Hepatocyte (in vitro differentiated cells): Measurements from ENCODE around the gene SRMS. TPM values are rescaled to one million over a fixed set of nuclear protein-coding genes. Genes with fewer than 3 reads are reported as not detected.

Experiments
- DNase-seq: peaks from one replicate; pipeline ENCODE4 v3.0.0-alpha.2; 2016; ENCODE audit warnings: low spot score
- H2AFZ ChIP-seq: fragments of 200-600 bp; sonication (generic); 2 replicates; pipeline ENCODE4 v1.6.0; 2016; ENCODE audit warnings: antibody characterized with exemption, mild to moderate bottlenecking
- H3K27ac ChIP-seq: fragments of 200-600 bp; sonication (generic); 2 replicates; pipeline ENCODE4 v1.5.1; 2016; ENCODE audit warnings: mild to moderate bottlenecking
- H3K27me3 ChIP-seq: fragments of 200-600 bp; sonication (generic); 2 replicates; pipeline ENCODE4 v1.6.1; 2016
- H3K36me3 ChIP-seq: fragments of 200-600 bp; sonication (generic); replicated peaks from 2 replicates; pipeline ENCODE4 v1.5.1; 2016; ENCODE audit warnings: low read depth; ENCODE audit not compliant: insufficient read depth
- H3K4me1 ChIP-seq: fragments of 200-600 bp; sonication (generic); 2 replicates; pipeline ENCODE4 v1.5.1; 2016; ENCODE audit warnings: mild to moderate bottlenecking, moderate library complexity; ENCODE audit not compliant: insufficient read depth
- H3K4me2 ChIP-seq: fragments of 200-600 bp; sonication (generic); 2 replicates; pipeline ENCODE4 v1.6.0; 2016
- H3K4me3 ChIP-seq: fragments of 200-600 bp; sonication (generic); 2 replicates; pipeline ENCODE4 v1.5.1; 2016; ENCODE audit warnings: mild to moderate bottlenecking
- H3K79me2 ChIP-seq: fragments of 200-600 bp; sonication (generic); 2 replicates; pipeline ENCODE4 v1.6.0; 2017; ENCODE audit warnings: mild to moderate bottlenecking
- H3K9me2 ChIP-seq: fragments of 200-600 bp; sonication (generic); replicated peaks from 2 replicates; pipeline ENCODE4 v1.6.0; 2017; ENCODE audit warnings: mild to moderate bottlenecking; ENCODE audit not compliant: insufficient read depth
- H3K9me3 ChIP-seq: fragments of 200-600 bp; sonication (generic); 2 replicates; pipeline ENCODE4 v1.5.1; 2016; ENCODE audit warnings: low read depth, mild to moderate bottlenecking
- H4K20me1 ChIP-seq: fragments of 200-600 bp; sonication (generic); 2 replicates; pipeline ENCODE4 v1.6.0; 2016; ENCODE audit warnings: mild to moderate bottlenecking; ENCODE audit not compliant: insufficient read depth, poor library complexity, severe bottlenecking
- CTCF ChIP-seq: fragments of 200-600 bp; sonication (generic); IDR thresholded peaks from 2 replicates; pipeline ENCODE4 v1.5.1; 2016; ENCODE audit warnings: antibody characterized with exemption, mild to moderate bottlenecking; ENCODE audit not compliant: poor library complexity
- EZH2 ChIP-seq: fragments of 200-600 bp; sonication (generic); IDR thresholded peaks from 2 replicates; pipeline ENCODE4 v1.6.1; 2016; ENCODE audit warnings: antibody characterized with exemption, mild to moderate bottlenecking, borderline replicate concordance
- EZH2phosphoT487 ChIP-seq: fragments of 200-600 bp; sonication (generic); IDR thresholded peaks from one replicate; pipeline ENCODE4 v1.6.1; 2018; ENCODE audit warnings: antibody characterized with exemption, mild to moderate bottlenecking, low read depth, moderate library complexity; ENCODE audit not compliant: unreplicated experiment, severe bottlenecking
- WGBS: methylation state at CpG from one replicate; pipeline ENCODE4 v1.1.6; 2016; ENCODE audit warnings: low lambda C conversion rate; ENCODE audit errors: missing lambda C conversion rate; 5-methylcytosine and 5-hydroxymethylcytosine counted together
- polyA plus RNA-seq: library from polyadenylated mRNA; unstranded; fragments of >200 nt; fragmentation: Nextera tagmentation; extraction: Ambion mirVana; gene quantifications from 2 replicates; pipeline ENCODE4 v1.2.1, GENCODE V29; 2016
- total RNA-seq: library from RNA; depleted of rRNA; stranded (reverse); fragments of >200 nt; gene quantifications from 2 replicates; pipeline ENCODE4 v1.2.3, GENCODE V29; 2014

SRMS gene
- total and polyA plus RNA-seq, 2 experiments from 2014 or later: not detected

GRCh38 chr20:63542696-63543095 lies 4.9 kb downstream of the SRMS start:
- 91% methylated on average over 9 of the region's 10 CpGs for WGBS
- no peak overlapping the region for H3K27ac ChIP-seq

GRCh38 chr20:63542031-63542559 lies 5.5 kb downstream of the SRMS start:
- H3K4me3 ChIP-seq: no peak overlapping the region
- no peaks in the 10 kb centered on the region for H3K79me2 ChIP-seq
- 92% methylated on average over 26 of the region's 36 CpGs for WGBS
- H3K27me3 ChIP-seq: no peaks in the 10 kb centered on the region
- TF ChIP-seq EZH2phosphoT487 (no peak), EZH2 (no peak), CTCF (no peak)
- no peak overlapping the region for H3K27ac ChIP-seq
- H3K4me1 ChIP-seq: peaks cover 3% of the 10 kb centered on the region
- DNase-seq: no peak
- no peaks in the 10 kb centered on the region for H3K9me2 ChIP-seq
- no peak overlapping the region for H2AFZ ChIP-seq
- H3K9me3 ChIP-seq: no peaks in the 10 kb centered on the region
- no peaks in the 10 kb centered on the region for H3K36me3 ChIP-seq
- H3K4me2 ChIP-seq: no peak overlapping the region
- no peaks in the 10 kb centered on the region for H4K20me1 ChIP-seq

More at GRCh38 chr20:63542696-63543095, 4.9 kb downstream of the SRMS start:
- no peak overlapping the region for H3K4me2 ChIP-seq
- peaks cover 3% of the 10 kb centered on the region for H3K4me1 ChIP-seq
- no peak for TF ChIP-seq CTCF
- no peaks in the 10 kb centered on the region for H3K9me3 ChIP-seq
- H4K20me1 ChIP-seq: no peaks in the 10 kb centered on the region
- H3K4me3 ChIP-seq: no peak overlapping the region
- H3K36me3 ChIP-seq: no peaks in the 10 kb centered on the region
- no peak for DNase-seq
- H2AFZ ChIP-seq: no peak overlapping the region
- no peaks in the 10 kb centered on the region for H3K79me2 ChIP-seq
- H3K27me3 ChIP-seq: no peaks in the 10 kb centered on the region
- H3K9me2 ChIP-seq: no peaks in the 10 kb centered on the region

GRCh38 chr20:63541371-63541770 lies 6.2 kb downstream of the SRMS start:
- H2AFZ ChIP-seq: no peak overlapping the region
- H3K4me1 ChIP-seq: peaks cover 3% of the 10 kb centered on the region
- H3K36me3 ChIP-seq: no peaks in the 10 kb centered on the region
- no peak for DNase-seq
- no peaks in the 10 kb centered on the region for H3K9me3 ChIP-seq
- 96% methylated on average over 28 of the region's 28 CpGs for WGBS
- H3K79me2 ChIP-seq: no peaks in the 10 kb centered on the region
- no peaks in the 10 kb centered on the region for H3K9me2 ChIP-seq
- H4K20me1 ChIP-seq: no peaks in the 10 kb centered on the region
- TF ChIP-seq EZH2phosphoT487: no peak
- no peak for TF ChIP-seq CTCF
- no peak for TF ChIP-seq EZH2
- no peak overlapping the region for H3K27ac ChIP-seq
- H3K27me3 ChIP-seq: no peaks in the 10 kb centered on the region
- H3K4me3 ChIP-seq: no peak overlapping the region
- no peak overlapping the region for H3K4me2 ChIP-seq
